Measurements from ENCODE around the gene NRF1.

The NRF1 gene

DNA sequence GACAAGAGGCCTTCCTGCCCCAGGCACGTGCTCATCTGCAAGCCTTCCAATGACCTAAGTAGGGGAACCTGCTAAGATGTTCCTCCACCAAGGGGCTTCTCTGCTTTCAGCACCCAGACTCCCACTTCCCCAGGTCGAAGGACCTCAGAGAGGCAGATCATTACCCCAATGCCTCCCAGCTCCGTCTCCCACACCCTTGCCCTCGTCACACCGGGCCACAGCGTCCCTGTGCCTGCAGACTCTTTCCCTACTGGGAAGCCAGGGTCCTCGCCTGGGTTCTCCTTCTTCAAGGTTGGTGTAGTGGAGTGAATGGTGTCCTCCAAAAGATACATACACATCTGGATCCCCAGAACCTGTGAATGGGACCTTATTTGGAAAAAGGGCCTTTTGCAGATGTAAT, 189.4 kb downstream of the NRF1 start:
- no peak overlapping the region for H3K4me2 ChIP-seq (ENCODE audit: low read length)
- no peak overlapping the region for H3K27ac ChIP-seq
- H3K9ac ChIP-seq = no peak overlapping the region
- H3K9me3 ChIP-seq (ENCODE audit: control insufficient read depth, low read length) = no peaks in the 10 kb centered on the region
- H3K27me3 ChIP-seq (ENCODE audit: control insufficient read depth, insufficient read depth, low read length) = no peaks in the 10 kb centered on the region
- H2AFZ ChIP-seq = no peak overlapping the region
- no peak overlapping the region for H3K4me3 ChIP-seq (ENCODE audit: low read depth, low read length)
- no peaks in the 10 kb centered on the region for H3K4me1 ChIP-seq
- no peaks in the 10 kb centered on the region for H3K79me2 ChIP-seq
- TF ChIP-seq, protein P1, sequence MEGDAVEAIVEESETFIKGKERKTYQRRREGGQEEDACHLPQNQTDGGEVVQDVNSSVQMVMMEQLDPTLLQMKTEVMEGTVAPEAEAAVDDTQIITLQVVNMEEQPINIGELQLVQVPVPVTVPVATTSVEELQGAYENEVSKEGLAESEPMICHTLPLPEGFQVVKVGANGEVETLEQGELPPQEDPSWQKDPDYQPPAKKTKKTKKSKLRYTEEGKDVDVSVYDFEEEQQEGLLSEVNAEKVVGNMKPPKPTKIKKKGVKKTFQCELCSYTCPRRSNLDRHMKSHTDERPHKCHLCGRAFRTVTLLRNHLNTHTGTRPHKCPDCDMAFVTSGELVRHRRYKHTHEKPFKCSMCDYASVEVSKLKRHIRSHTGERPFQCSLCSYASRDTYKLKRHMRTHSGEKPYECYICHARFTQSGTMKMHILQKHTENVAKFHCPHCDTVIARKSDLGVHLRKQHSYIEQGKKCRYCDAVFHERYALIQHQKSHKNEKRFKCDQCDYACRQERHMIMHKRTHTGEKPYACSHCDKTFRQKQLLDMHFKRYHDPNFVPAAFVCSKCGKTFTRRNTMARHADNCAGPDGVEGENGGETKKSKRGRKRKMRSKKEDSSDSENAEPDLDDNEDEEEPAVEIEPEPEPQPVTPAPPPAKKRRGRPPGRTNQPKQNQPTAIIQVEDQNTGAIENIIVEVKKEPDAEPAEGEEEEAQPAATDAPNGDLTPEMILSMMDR (IDR thresholded peaks at IDR 0.05) = no peak
- H3K36me3 ChIP-seq (ENCODE audit: control insufficient read depth, insufficient read depth, low read length) = no peaks in the 10 kb centered on the region

DNA sequence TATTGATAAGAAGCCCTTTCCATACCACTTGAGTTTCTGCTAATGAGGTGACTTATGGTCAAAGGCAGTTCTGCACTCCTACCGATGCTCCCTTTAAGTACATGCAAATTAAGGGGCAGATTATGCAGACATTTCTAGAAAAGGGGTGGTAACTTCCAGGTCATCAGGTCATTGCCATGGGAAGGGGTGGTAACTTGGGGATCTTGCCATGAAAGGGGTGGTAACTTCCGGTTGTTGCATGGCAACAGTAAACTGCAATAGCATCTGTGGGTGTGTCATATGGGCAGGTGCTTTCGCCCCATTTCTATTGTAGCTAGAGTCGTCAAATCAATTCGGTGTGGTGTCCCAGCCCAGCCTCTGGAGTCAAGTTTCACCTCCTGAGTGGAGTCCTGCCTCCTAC, 190.4 kb downstream of the NRF1 start:
- TF ChIP-seq, protein P1 (IDR thresholded peaks at IDR 0.05) = no peak
- Histone ChIP-seq H3K4me1 (no peaks in the 10 kb centered on the region), H3K4me2 (ENCODE audit: low read length) (no peak overlapping the region)

DNA sequence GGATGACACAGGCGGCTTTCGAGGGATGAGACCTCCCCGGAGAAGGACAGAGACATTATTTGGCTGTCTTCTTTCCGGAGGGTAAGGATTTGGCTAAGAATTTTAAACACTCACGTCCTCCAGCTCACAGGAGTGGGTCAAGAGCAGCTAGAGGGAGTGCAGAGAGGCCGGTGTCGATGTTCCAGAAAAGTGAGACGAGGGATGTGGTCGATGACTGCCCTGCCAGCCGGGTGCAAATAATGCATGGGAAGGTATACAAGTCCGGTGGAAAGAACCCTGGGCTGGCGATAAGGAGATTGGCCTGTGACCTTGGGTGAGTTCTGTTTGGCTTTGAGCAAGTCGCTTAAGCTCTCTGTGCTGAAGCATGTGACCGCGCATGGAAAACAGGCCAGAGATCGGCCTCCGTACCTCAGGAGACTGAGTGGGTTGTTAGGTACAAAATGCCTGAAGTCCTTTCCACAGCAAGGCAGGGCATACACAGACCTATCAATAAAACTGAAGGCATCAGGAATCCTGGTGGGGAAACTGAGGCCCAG, 192.1 kb downstream of the NRF1 start:
- Histone ChIP-seq H3K4me3 (ENCODE audit: low read depth, low read length) (no peak overlapping the region), H3K27ac (no peak overlapping the region), H3K79me2 (no peaks in the 10 kb centered on the region), H3K36me3 (ENCODE audit: control insufficient read depth, insufficient read depth, low read length) (no peaks in the 10 kb centered on the region), H3K4me2 (ENCODE audit: low read length) (no peak overlapping the region), H3K9ac (no peak overlapping the region), H3K27me3 (ENCODE audit: control insufficient read depth, insufficient read depth, low read length) (no peaks in the 10 kb centered on the region), H3K9me3 (ENCODE audit: control insufficient read depth, low read length) (no peaks in the 10 kb centered on the region), H2AFZ (no peak overlapping the region), H3K4me1 (no peaks in the 10 kb centered on the region)
- TF ChIP-seq, protein P1 (IDR thresholded peaks at IDR 0.05) = no peak

More for the DNA sequence above, 190.4 kb downstream of the NRF1 start:
- Histone ChIP-seq H3K9me3 (ENCODE audit: control insufficient read depth, low read length) (no peaks in the 10 kb centered on the region), H3K4me3 (ENCODE audit: low read depth, low read length) (no peak overlapping the region), H2AFZ (no peak overlapping the region), H3K9ac (no peak overlapping the region), H3K79me2 (no peaks in the 10 kb centered on the region), H3K27ac (no peak overlapping the region), H3K36me3 (ENCODE audit: control insufficient read depth, insufficient read depth, low read length) (no peaks in the 10 kb centered on the region), H3K27me3 (ENCODE audit: control insufficient read depth, insufficient read depth, low read length) (no peaks in the 10 kb centered on the region)

DNA sequence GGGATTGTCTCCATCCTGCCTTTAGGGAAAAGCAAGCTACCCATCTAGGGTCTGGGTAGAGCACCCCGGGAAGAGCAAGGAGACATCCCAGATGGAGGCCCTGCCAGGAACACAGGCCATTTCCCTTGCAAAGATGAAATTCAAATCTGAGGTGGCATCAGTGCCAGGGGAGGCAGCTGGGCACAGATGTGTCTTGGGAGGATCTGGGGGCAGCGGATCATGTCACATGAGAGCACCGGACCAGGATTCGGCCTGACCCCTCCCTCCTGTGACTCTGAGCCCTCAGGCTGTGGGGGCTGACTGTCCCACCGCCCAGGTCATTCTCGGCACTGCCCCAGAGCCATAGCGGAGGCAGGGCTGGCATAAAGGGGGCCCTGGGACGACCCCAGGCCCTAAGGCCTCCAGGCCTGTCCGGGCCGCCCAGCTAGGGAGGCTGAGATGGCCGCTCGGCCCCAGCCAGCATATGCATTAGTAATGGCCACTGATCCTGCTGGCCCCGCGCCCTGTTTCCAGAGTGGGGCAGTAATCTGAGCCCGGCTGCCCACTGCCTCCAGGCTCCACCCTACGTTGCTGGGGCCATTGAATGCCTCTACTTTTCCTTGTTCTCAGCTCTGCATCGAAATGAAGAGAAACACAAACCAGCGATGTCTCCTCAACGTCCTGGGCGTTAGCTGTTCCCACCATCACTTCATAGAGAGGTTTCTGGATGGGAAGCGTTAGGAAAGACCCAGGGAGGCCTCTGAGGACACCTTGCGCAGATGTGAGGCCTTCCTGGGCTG, 192.8 kb downstream of the NRF1 start:
- Histone ChIP-seq H3K36me3 (ENCODE audit: control insufficient read depth, insufficient read depth, low read length) (no peaks in the 10 kb centered on the region), H3K4me2 (ENCODE audit: low read length) (no peak overlapping the region), H3K9me3 (ENCODE audit: control insufficient read depth, low read length) (no peaks in the 10 kb centered on the region), H2AFZ (no peak overlapping the region), H3K79me2 (no peaks in the 10 kb centered on the region), H3K4me1 (no peaks in the 10 kb centered on the region), H3K27ac (no peak overlapping the region), H3K9ac (no peak overlapping the region), H3K4me3 (ENCODE audit: low read depth, low read length) (no peak overlapping the region), H3K27me3 (ENCODE audit: control insufficient read depth, insufficient read depth, low read length) (no peaks in the 10 kb centered on the region)
- TF ChIP-seq, protein P1 (IDR thresholded peaks at IDR 0.05) = no peak
